Lung (tissue), 12 donors: ENCODE data around the gene COLQ. TPM values are rescaled to one million over a fixed set of nuclear protein-coding genes. Genes with fewer than 3 reads are reported as not detected.

Experiments
- ATAC-seq: fragments of 200-7000 bp; cut with Tn5 transposase; one replicate; pipeline ENCODE4 v1.9.1; 2020; ENCODE audit warnings: moderate number of reproducible peaks; ENCODE audit not compliant: insufficient read depth, low FRiP score
- DNase-seq, 3 donors: peaks; one replicate each; pipeline ENCODE4 v3.0.0-alpha.2; 2013 to 2017
- H3K27ac ChIP-seq, 2 donors: one replicate each; pipeline ENCODE4 v1.5.1; 2013; ENCODE audit warnings: mild to moderate bottlenecking in 2 of 2, moderate library complexity in 2 of 2, control low read depth in 1 of 2, inconsistent platforms in 1 of 2, low read depth in 1 of 2, low read length in 1 of 2
- H3K27me3 ChIP-seq, 3 donors: one replicate each; pipeline ENCODE4 v1.5.1; 2013; ENCODE audit warnings: low read length in 2 of 3; ENCODE audit not compliant: control insufficient read depth in 3 of 3, insufficient read depth in 3 of 3
- H3K36me3 ChIP-seq, 4 donors: one replicate each; pipeline ENCODE4 v1.5.1; 2013; ENCODE audit warnings: low read length in 4 of 4, mild to moderate bottlenecking in 1 of 4, moderate library complexity in 1 of 4; ENCODE audit not compliant: control insufficient read depth in 4 of 4, insufficient read depth in 4 of 4
- H3K4me1 ChIP-seq, 5 donors: one replicate each; pipeline ENCODE4 v1.5.1; 2013; ENCODE audit warnings: low read length in 5 of 5, mild to moderate bottlenecking in 2 of 5, moderate library complexity in 1 of 5; ENCODE audit not compliant: control insufficient read depth in 5 of 5, insufficient read depth in 5 of 5
- H3K4me3 ChIP-seq: one replicate; pipeline ENCODE4 v1.5.1; 2013; ENCODE audit warnings: mild to moderate bottlenecking, control low read depth, moderate library complexity
- H3K9ac ChIP-seq, 2 donors: one replicate each; pipeline ENCODE4 v1.5.1; 2013; ENCODE audit warnings: low read length in 2 of 2, control low read depth in 1 of 2; ENCODE audit not compliant: insufficient read depth in 1 of 2
- H3K9me3 ChIP-seq, 4 donors: one replicate each; pipeline ENCODE4 v1.5.1; 2013; ENCODE audit warnings: low read length in 3 of 4, mild to moderate bottlenecking in 1 of 4, moderate library complexity in 1 of 4; ENCODE audit not compliant: control insufficient read depth in 4 of 4, insufficient read depth in 3 of 4
- WGBS, 2 donors: extraction: QIAGEN DNeasy Blood & Tissue Kit; methylation state at CpG; one replicate each; pipeline ENCODE4 v1.1.7; 2013; 5-methylcytosine and 5-hydroxymethylcytosine counted together
- polyA plus RNA-seq, 2 donors: library from polyadenylated mRNA; stranded (reverse); fragments of 200-250 nt; gene quantifications; one replicate each; pipeline ENCODE4 v1.2.1, GENCODE V29; 2013
- total RNA-seq, 2 donors: library from RNA; depleted of rRNA in 1 of 2; stranded (reverse); fragments of >200 nt in 1 of 2; gene quantifications; one replicate each; pipeline ENCODE4 v1.2.1, GENCODE V29; 2014 to 2021
- TF ChIP-seq, protein P1 (sequence below): IDR thresholded peaks from 2 replicates; pipeline ENCODE4 v1.5.1; 2012; ENCODE audit warnings: mild to moderate bottlenecking; ENCODE audit errors: control extremely low read depth, extremely low read depth
- donor health status: control.
- donor health status: control.
- donor health status: Bipolar disorder and iron deficiency.
- donor health status: healthy.
- donor health status: DM: yes; HTN: yes; CAD: no.

COLQ gene
- total and polyA plus RNA-seq, 4 donors, result 0.90 to 5.1 (median 1.9) TPM

DNA sequence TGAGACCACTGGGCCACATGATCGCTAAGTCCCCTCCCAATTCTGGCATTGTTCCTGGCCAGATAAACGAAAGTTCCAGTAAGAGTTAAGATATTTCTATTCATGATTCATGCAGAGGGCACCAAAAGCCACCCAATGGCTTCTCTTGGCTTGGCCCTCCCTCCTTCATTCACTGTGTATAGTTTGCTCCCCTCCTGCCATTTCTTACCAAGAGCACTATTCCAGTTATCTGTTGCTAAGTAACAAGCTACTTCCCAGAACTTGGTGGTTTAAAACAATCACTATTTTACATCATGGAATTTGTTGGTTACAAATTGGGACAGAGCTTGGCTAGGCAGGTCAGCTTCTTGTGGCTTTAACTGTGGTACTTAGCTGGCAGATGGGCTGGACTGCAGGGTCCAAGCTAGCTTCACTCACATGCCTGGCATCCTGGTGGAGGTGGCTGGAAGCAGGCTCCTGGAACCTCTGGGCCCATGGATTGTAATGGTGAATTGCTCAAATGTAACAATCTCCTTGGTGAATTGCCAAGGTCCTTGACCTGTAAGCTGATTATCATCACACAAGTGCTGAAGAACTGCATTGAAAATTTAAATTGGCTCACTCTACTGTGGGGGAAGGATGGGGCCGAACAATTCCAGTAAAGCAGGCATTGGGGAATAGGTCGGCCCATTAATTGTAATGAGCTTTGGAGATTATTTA lies 77.5 kb downstream of the COLQ start:
- 89 to 90% methylated on average over 4 of the region's 4 CpGs for WGBS, 2 donors
- Histone ChIP-seq H3K9me3 (no peaks in the 10 kb centered on the region), H3K36me3 (peaks cover 17 to 21% (median 19%) of the 10 kb centered on the region in 4 donors), H3K9ac (no peak overlapping the region), H3K27ac (no peak overlapping the region), H3K27me3 (no peaks in the 10 kb centered on the region), H3K4me3 (no peak overlapping the region), H3K4me1 (peaks cover 0 to 6% (median 0%) of the 10 kb centered on the region in 5 donors)
- ATAC-seq (no peak), DNase-seq (peak in 1 of 3 donors; percentile 4)
- TF ChIP-seq, protein P1, sequence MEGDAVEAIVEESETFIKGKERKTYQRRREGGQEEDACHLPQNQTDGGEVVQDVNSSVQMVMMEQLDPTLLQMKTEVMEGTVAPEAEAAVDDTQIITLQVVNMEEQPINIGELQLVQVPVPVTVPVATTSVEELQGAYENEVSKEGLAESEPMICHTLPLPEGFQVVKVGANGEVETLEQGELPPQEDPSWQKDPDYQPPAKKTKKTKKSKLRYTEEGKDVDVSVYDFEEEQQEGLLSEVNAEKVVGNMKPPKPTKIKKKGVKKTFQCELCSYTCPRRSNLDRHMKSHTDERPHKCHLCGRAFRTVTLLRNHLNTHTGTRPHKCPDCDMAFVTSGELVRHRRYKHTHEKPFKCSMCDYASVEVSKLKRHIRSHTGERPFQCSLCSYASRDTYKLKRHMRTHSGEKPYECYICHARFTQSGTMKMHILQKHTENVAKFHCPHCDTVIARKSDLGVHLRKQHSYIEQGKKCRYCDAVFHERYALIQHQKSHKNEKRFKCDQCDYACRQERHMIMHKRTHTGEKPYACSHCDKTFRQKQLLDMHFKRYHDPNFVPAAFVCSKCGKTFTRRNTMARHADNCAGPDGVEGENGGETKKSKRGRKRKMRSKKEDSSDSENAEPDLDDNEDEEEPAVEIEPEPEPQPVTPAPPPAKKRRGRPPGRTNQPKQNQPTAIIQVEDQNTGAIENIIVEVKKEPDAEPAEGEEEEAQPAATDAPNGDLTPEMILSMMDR, result no peak

DNA sequence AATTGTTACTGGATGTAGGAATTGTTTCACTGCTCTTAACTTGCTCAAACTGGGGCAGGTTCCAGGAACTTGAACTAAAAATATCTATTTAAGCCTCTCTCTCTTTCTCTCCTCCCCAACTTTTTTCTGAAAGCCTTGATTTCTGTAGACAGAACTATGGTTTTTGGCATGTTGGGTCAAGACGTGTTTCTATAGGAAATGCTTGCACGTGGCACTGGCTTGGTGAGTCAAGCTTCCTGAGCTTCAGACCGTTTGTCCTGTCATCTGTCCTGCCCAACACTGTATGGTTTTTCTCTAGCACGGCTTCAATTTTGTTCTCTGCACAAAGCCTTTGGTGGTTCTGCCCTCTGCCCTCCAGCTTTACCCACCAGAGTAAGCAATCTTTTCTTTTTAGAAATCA lies 80.6 kb downstream of the COLQ start:
- H3K4me1 ChIP-seq, result peaks cover 0 to 6% (median 0%) of the 10 kb centered on the region in 5 donors
- H3K27ac ChIP-seq, result no peak overlapping the region
- H3K4me3 ChIP-seq, result no peak overlapping the region
- H3K9ac ChIP-seq, result no peak overlapping the region
- ATAC-seq (no peak), DNase-seq (no peak)
- no peaks in the 10 kb centered on the region for H3K27me3 ChIP-seq
- WGBS, 2 donors, result 22 to 57% methylated on average over 4 of the region's 4 CpGs
- no peaks in the 10 kb centered on the region for H3K9me3 ChIP-seq
- H3K36me3 ChIP-seq, result peaks cover 29 to 37% (median 33%) of the 10 kb centered on the region in 4 donors
- TF ChIP-seq, protein P1, result no peak

DNA sequence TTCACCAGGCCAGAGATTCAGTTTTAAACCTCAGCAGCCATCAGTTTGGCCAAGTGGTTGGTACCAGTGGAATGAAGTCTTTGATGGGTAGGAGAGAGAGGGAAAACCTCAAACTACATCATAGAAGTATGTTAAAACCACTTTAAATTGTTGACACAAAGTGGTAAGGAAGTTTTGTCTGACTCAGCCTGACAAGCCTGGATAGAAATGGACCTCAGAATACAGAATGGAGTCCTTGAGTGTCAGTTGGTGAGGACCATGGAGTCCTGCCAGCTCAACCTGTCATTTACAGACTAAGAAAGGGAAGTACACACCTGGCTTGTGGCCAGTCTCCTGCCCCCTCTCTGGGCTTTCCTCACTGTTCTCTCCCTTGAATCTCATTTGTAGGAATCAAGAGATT lies 82.0 kb downstream of the COLQ start:
- H3K36me3 ChIP-seq, result peaks cover 35 to 50% (median 43%) of the 10 kb centered on the region in 4 donors
- DNase-seq (no peak), ATAC-seq (peak; percentile 14)
- H3K27me3 ChIP-seq, result no peaks in the 10 kb centered on the region
- H3K9ac ChIP-seq, result no peak overlapping the region
- peaks cover 0 to 6% (median 0%) of the 10 kb centered on the region in 5 donors for H3K4me1 ChIP-seq
- H3K27ac ChIP-seq, result no peak overlapping the region
- no peak overlapping the region for H3K4me3 ChIP-seq
- TF ChIP-seq, protein P1, result no peak
- H3K9me3 ChIP-seq, result no peaks in the 10 kb centered on the region
